HG02678 (cell line): ENCODE results near the gene CNOT3.
"Not testable (repeated sequence)": the region's sequence is repeated elsewhere in the genome, so short reads cannot be mapped to it uniquely, and the experiment has no call there.

ENCODE experiments used
- ATAC-seq: cut with Tn5 transposase; IDR thresholded peaks from one replicate; pipeline ENCODE4 v1.9.1; 2021; ENCODE audit warnings: mild to moderate bottlenecking, moderate library complexity; ENCODE audit not compliant: unreplicated experiment

Gene CNOT3

DNA sequence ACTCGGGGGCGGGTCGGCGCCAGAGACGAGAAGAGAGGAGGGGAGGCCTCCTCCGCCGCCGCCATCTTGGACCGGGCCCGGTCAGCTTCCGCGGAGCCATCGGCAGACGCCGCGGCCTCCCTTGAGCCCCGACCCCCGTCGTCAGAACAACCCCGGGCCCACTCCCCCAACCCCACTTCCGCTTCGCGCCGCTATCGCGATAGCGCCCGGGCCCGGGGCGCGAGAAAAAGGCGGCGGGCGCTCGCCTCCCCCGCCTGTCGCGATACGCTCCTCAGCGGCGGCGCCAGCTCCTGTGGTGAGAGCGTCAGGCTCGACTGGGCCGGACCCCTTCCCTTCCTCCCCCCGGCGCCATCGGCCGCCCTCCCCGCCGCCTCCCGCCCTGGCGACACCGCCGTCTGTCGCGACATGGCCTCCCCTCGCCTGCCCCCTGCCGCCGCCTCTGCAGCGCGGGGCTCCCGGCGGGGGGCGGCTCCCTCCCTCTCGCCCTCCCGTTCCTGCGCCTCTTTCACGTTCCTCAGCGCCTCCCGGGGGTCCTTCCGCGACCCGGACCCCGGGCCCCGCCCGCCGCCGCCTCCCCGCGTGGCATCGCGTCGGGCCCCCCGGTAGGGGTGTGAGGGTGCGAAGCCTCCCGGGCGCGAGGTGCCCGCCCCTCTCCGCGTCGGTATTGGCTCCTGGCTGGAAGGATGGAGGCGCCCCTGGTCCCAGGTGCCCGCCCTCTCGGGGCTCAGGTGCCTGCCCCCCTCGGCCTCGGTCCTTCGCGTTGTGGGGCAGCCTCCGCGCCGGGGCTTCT lies at the start of gene CNOT3:
Gene CNOT3 (plus strand): TSS at position 64 of the 790 bp plus-strand sequence. CDS start 5,217 bp downstream, outside the sequence.
- ATAC-seq = no peak

- no peak for ATAC-seq
These were observed 43.0 kb upstream of the CNOT3 start for GRCh38 chr19:54094426-54095000.

DNA sequence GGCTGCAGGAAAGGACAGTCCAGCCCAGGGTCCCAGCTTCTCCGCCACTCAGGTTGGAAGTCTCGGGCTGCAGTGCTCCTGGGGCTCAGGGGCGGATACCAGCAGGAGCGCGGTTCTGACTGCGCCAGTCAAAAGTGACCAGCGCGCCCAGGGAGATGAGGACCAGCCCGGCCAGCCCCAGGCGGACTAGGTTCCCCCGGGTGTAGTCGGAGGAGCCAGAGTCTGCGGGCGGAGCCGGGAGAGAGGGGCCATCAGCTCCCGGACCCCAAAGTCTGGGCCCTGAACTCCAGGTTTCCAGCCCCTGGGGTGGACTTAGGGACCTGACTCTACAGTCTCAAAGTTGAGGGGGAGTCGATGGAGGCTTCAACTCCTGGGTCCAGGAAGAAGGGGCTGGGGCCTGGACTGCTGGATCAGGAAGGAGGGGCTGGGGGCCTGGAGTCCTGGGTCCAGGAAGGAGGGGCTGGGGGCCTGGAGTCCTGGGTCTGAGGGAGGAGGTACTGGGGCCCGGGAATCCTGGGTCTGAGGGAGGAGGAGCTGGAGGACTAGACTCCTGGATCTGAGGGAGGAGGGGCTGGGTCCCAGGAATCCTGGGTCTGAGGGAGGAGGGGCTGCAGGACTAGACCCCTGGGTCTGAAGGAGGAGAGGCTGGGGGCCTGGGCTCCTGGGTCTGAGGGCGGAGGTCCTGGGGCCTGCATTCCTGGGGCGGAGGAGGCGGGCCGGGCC lies 42.3 kb upstream of the CNOT3 start:
- ATAC-seq = no peak

- not testable (repeated sequence) for ATAC-seq
These were observed 41.5 kb upstream of the CNOT3 start for GRCh38 chr19:54095859-54096616.

GRCh38 chr19:54096617-54097106 lies 40.9 kb upstream of the CNOT3 start:
- ATAC-seq = no peak

GRCh38 chr19:54099190-54099902 lies 38.2 kb upstream of the CNOT3 start:
- ATAC-seq = no peak

GRCh38 chr19:54099903-54100255 lies 37.7 kb upstream of the CNOT3 start:
- not testable (repeated sequence) for ATAC-seq

- no peak for ATAC-seq
These were observed 37.0 kb upstream of the CNOT3 start, which contains the start of gene OSCAR for GRCh38 chr19:54100561-54100960. Gene OSCAR, minus strand, starts transcription at chr19:54100803. Its CDS starts 11 bp downstream, at chr19:54100792.

DNA sequence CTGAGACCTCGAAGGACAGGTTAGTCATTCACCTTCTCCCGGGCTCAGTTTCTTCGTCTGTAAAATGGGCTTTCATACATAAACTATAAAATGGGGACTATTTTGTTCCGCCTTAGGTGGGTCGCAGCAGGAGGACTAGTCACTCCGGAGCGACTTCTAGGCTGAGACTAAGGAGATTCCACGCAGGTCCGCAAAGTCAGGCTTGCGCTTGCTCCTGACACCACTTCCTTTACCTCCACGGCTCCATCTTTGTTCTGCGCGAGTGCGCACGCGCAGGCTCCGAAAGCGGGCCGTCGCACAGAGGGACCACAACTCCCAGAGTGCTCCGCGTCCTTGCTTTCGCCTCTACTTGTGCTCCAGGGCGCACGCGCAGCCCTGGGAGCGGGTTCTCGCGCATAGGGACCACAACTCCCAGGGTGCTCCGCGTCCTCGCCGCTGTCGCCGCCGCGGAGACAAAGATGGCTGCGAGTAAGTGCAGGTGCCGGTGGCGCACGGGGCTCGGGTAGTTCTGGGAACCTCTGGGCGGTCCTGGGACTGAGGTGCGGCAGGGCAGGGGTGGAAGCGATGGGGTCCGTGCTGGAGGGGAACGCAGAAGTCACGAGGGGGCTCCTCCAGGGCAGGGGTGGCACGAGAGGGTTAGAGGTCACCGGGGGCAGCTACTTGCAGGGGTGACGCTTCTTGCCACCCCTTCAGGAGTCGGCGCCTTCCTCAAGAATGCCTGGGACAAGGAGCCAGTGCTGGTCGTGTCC lies 35.0 kb upstream of the CNOT3 start, which contains the start of gene NDUFA3:
Gene NDUFA3 (plus strand): TSS at position 435 of the 749 bp plus-strand sequence. CDS start 24 bp downstream, at position 459.
- peak; percentile 96 for ATAC-seq

DNA sequence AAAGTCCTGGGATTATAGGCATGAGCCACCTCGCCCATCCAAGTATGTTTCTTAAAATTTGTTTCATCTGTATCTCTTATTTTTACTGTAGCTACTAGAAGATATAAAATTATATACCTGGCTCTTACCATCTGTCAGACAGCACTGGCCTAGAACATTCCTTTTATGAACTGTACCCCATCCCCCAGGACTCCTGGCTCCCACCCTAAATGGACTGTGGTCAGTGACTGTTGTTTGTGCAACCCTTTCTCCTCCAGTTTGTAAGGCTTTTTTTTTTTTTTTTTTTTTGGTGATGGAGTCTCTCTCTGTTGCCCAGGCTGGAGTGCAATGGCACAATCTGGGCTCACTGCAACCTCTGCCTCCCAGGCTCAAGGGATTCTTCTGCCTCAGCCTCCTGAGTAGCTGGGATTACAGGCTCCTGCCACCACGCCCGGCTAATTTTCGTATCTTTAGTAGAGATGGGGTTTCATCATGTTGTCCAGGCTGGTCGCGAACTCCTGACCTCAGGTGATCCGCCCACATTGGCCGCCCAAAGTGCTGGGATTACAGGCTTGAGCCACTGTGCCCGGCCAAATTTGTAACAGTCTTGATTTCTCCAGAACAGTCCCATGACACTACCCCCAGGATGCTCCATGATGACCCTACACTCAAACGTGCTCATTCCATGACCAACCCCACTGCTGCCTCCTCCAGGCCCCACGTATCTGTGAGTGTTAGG lies 32.4 kb upstream of the CNOT3 start:
- no peak for ATAC-seq

DNA sequence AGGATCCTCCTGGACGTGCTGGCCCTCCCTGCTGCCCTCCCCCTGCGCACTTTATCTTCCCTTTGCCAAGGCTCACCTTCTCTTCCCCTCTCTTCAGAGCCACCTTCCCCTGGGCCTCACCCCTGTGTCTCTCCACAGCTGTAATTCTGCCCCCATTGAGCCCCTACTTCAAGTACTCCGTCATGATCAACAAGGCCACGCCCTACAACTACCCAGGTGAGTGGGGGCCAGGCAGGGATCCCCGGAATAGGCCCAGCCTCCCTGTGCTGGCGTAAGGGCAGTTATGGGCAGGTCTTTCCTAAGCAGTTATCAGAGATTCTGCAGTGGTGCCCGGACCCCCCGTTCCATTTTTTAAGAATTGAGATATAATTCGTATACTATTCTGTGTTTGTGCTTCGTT lies 31.8 kb upstream of the CNOT3 start:
- ATAC-seq = no peak

DNA sequence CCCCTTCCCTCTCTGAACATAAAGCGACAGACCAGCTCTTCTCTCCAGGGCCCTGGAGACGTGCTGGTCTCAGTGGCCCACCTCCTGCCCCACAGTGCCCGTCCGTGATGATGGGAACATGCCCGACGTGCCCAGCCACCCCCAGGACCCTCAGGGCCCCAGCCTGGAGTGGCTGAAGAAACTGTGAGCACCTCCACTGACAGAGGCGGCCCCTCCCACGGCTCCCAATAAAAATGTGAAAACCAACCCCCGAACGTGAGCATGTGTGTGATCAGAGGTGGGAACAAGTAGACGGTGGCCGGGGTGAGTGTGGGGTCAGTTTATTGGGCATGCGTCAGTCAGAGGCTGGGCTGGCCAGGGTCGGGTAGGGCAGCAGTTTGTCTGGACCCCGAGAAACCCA lies 30.8 kb upstream of the CNOT3 start:
- ATAC-seq = no peak

DNA sequence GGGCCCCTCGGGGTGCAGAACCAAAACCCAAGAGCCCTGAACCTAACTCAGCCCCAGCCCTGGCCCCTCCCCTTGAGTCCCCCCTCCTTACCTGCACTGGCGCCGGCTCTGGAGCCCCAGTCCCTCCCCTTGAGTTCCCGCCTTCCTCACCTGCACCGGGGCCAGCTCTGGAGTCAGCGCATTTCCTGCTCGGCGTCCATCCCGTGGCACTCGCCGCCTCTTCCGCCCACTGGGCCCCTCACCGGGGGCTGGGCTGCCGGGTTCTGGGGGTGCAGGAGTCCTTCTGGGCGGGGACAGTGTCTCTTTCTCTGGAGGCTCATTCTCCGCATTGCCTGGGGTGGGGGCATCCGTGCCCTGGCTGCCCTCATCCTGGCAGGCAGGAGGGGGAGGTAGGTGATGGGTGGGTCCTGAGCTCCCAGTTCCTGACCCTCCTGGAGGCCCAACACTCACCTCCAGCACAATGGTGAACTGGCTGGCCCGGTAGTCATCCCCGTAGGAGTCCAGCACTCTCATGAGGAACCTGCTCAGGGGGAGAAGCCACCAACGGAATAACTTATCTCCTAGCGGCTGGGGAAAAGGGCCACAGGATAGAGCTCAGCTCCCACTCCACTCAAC lies 29.6 kb upstream of the CNOT3 start:
- ATAC-seq = no peak

DNA sequence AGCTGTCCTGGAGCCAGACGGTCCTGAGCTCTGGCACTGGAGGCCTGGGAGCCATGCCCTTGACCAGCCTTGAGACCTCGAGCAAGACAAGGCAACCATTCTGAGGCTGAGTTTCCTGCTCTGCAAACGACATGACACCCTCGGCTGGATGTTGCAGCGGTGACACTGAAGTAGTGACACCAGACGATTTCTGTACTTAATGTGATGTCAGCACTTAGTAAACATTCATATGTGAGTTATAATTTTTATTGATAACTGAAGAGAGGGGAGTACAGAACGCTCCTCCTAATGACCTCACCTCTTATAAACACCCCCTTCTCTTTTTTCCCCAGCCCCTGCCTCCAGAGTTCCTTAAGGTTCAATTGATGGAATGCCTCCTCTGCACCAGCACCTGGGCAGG lies 29.1 kb upstream of the CNOT3 start:
- no peak for ATAC-seq

DNA sequence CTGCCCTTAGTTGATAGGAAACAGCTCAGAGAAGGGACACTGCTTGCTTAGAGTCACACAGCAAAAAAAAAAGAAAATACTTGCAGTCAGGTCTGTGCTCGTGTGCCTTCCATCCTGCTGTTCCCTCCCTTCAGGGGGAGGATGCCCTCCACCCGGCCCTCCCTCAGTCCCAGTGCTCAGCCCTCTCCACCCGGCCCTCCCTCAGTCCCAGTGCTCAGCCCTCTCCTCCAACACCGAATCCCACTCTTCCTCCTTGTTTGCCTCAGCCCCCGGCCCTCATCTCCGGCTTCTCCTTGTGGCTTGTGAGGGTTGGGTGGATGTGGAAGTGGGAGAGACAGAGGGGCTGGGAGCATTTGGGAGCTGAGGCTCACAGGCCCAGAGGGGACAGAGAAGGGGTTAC lies 27.9 kb upstream of the CNOT3 start:
- no peak for ATAC-seq

DNA sequence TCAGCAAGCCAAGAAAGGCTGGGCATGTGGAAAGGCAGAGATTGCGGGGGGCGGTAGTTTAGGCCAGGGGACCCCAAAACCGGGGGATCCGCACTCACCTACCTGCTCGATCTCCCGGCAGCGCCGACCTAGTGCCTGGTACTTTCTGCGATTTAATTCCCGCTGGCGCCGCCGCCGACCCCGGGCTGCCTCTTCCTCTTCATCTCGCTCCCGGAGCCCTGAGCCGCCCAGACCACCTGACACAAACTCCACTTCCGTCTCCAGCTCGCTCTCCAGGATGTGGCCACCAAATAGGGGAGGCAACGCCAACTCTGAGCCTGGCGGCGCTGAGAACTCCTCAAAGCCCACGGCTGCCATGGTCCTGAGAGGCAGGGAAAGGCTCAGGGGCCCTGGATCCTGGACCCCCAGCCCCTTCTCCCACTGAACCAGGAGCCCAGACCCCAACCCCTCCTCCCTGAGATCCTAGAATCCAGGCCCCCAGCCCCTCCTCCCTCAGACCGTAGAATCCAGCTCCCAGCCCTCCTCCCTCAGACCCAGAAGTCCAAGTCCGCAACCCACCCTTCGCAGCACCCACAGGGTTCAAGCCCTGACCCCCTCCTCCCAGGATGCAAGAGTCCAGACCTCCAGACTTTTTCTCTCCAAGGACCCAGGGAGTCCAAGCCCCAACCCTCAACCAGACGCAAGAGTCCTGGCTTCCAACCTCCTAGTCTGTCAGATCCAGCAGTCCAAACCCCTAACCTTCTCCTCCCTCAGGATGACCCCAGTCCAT lies 23.0 kb upstream of the CNOT3 start:
- ATAC-seq = no peak
